GM10266 (cell line): ENCODE measurements around the gene DPF1.

ENCODE experiments used
- DNase-seq: peaks from one replicate; pipeline ENCODE4 v3.0.0; 2012; ENCODE audit errors: extremely low spot score
- CTCF ChIP-seq: IDR thresholded peaks from 2 replicates; pipeline ENCODE4 v1.5.1; 2012; ENCODE audit warnings: mild to moderate bottlenecking, low read depth; ENCODE audit not compliant: control insufficient read depth, insufficient read depth; ENCODE audit errors: missing control alignments

The DPF1 gene

DNA sequence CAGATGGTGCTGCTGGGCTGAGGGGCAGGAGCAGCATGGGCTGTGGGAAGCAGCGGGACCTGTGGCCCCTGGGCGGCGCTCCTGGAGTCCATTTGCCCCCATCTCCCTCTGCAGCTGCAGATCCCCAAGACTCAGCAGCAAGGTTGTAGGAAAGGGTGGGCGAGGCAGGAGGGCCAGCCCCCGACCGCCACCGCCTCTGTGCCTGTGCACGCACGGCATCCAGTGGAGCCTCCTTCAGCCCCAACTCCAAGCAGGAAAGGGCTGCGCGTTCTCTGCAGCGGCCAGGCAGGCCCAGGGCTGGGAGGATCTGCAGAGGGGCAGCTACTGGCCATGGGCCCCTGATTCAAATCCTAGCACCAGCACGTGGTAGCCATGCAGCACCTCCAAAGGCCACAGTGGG is 20.8 kb downstream of the DPF1 start:
- no peak for TF ChIP-seq CTCF
- DNase-seq, result no peak

- no peak for DNase-seq
- no peak for TF ChIP-seq CTCF
Observed at GRCh38 chr19:38202504-38202903, 21.5 kb downstream of the DPF1 start.

DNA sequence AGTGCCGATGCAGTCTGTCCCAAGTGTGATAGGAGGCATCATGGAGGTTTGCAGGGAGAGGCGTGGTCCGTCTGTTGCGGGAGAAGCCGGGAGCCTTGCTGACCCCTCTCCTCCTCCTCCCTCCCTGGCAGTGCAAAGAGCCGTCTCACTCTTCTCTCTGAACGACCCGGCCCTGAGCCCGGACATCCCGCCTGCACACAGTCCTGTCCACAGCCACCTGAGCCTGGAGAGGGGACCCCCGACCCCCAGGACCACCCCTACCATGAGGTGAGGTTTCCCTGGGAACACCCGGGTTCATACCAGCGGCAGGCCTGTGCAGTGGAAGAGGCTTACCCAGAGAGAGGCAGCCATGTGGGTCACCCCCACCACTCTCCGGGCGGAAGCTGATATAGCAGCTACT is 22.3 kb downstream of the DPF1 start:
- no peak for TF ChIP-seq CTCF
- no peak for DNase-seq

- TF ChIP-seq CTCF, result no peak
- no peak for DNase-seq
Observed at GRCh38 chr19:38199340-38199739, 24.7 kb downstream of the DPF1 start.

GRCh38 chr19:38197937-38198704 is 25.9 kb downstream of the DPF1 start:
- no peak for TF ChIP-seq CTCF
- no peak for DNase-seq

GRCh38 chr19:38196948-38197656 is 26.9 kb downstream of the DPF1 start:
- TF ChIP-seq CTCF, result no peak
- DNase-seq, result no peak

GRCh38 chr19:38196245-38196837 is 27.7 kb downstream of the DPF1 start:
- no peak for DNase-seq
- TF ChIP-seq CTCF, result no peak
